HG03060 (cell line): ENCODE measurements around the gene SEMA3F.

Source experiments
- ATAC-seq: cut with Tn5 transposase; IDR thresholded peaks from one replicate; pipeline ENCODE4 v1.9.1; 2021; ENCODE audit warnings: low read depth, moderate number of reproducible peaks; ENCODE audit not compliant: unreplicated experiment

SEMA3F gene

DNA sequence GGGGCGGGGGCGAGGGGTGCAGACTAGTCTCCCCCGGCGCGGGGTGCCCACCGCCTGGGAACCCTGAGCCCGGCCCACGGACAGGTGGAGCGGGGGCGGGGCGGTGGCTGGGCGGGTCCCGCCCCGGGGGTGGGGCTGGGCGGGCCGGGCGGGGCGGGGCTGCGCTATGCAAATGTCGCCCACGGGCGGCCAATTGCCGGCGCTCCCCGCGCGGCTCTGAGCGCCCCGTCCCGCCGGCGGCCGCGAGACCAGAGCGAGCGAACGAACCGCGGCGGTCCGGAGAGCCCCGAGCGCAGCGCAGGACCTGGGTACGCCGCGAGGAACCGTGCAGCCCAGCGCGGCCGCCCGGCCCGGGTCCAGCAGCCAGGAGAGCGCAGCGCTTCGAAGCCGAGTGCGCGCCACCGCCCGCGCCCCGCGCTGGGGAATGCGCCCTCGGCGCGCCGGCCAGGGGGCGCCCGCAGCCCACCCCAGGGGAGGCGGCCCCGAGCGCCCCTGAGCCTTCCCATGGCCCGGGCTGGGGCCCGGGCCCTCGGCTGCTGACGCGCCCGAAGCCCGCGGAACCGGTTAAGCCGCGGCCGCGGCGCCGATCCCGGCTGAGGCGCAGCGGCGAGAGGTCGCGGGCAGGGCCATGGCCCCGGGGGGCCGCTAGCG is at the start of gene SEMA3F:
TSS of gene SEMA3F (plus strand) at position 485 of the 651 bp plus-strand sequence. CDS start 4,299 bp downstream, outside the sequence.
- no peak for ATAC-seq

DNA sequence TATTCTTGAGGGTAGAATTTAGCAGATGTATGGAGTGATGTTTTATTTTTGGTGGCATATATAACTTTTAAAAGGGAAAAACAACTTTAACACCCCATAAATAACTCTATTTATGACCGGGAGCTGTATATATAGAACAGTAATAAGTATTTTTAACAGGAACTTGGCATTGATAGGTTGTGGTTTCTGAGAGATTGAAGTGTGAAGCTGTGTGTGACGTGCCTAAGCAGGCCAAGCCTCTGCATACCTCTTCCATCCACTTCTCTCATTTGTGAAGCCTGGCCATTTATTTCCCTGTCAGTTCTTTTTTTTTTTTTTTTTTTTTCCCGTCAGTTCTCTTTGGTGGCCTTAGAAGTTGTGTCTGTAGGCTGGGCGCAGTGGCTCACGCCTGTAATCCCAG is 43.4 kb upstream of the SEMA3F start:
- no peak for ATAC-seq

DNA sequence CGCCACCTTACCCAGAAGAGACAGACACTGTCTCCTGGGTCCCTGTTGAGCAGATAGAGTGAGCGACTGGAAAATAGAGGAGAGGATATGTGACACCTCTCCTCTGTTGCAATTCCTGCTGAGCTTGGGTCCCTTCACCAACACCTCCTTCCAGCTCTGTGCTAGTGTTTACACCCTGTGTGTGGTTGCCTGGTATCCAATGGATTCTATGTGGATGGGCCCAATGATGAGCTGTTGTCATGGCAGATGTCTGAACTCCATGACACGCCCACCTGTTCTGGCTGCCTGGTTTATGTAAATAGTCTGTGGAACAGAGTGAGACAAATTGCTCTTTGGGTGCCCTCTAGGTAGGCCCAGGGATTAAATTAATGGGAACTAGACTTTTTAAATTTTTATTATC is 42.7 kb upstream of the SEMA3F start:
- no peak for ATAC-seq

DNA sequence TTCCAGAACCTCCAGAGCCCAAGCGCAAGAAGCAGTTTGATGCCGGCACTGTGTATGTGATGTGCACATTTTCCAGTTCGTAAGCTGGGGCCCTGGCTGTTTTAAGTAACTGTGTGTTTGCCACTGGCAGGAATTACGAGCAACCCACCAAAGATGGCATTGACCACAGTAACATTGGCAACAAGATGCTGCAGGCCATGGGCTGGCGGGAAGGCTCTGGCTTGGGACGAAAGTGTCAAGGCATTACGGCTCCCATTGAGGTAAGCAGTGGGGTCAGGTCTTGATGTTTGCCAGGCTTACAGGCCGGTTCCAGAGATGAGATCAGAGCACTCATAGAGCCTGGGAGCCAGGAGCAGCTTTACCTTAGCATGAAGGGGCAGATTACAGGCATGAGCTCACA is 38.0 kb upstream of the SEMA3F start:
- ATAC-seq, result no peak

DNA sequence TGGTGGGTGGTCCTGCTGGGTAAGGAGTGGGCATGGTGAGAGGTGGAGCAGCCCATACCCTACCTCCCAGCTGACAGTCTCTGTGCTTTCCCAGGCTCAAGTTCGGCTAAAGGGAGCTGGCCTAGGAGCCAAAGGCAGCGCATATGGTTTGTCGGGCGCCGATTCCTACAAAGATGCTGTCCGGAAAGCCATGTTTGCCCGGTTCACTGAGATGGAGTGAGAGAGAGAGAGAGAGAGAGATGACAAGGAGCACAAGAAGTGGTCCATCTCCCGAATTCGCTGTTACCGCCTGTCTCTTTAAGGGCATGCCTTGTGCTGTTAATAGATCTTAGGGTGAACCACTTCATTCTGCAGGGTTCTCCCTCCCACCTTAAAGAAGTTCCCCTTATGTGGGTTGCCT is 36.9 kb upstream of the SEMA3F start:
- no peak for ATAC-seq

DNA sequence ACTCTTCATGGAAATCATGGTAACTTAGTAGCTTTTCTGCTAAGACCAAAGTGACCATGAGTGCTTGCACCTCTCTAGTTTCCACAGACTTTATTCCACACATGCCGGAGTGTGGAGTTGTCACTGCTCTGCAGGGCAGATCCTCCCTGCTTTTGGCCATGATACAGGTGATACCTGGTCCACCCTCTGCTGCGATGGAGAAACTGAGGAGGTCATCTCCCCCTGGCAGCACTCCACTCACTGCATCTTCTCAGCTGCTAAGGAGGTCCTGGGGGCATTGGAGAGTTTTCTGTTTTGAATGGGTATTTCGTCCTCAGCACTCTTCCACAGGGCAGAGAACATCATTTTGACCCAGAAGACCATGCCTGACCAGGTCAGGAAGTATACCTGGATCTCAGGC is 35.3 kb upstream of the SEMA3F start:
- ATAC-seq, result no peak

DNA sequence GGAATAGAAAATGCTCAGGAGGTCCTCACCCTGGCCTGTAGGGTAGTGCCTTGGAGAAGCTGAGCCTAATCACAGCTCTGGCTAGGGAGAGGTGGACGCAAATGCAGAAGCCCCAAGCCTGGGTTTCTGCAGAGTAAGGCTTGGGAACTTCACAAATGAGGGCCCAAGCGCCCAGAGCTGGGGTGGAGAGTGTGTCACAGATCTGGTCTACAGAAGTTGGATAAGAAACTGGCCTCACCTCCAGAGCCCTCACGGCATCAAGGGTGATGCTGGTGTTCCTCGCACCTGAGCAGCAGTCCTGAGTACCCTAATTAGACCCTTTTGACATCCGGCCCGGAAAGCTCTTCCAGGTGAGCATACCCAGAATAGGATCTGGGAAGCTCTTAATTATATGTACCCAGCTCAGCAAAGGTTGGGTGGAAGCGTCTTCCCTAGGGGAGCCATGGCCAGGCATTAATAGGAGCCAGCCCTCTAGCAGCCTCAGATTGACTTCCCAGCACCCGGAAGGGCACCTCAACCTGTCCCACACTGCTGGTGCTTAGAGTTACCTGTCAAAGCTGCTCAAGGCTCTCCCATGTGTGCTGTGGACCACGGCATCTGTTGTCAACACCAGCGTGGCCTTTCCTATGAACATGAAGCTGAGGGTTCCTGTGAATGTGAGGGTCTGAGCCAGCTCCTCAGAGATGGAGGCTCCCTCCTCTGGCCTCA is 34.6 kb upstream of the SEMA3F start:
- ATAC-seq, result no peak

DNA sequence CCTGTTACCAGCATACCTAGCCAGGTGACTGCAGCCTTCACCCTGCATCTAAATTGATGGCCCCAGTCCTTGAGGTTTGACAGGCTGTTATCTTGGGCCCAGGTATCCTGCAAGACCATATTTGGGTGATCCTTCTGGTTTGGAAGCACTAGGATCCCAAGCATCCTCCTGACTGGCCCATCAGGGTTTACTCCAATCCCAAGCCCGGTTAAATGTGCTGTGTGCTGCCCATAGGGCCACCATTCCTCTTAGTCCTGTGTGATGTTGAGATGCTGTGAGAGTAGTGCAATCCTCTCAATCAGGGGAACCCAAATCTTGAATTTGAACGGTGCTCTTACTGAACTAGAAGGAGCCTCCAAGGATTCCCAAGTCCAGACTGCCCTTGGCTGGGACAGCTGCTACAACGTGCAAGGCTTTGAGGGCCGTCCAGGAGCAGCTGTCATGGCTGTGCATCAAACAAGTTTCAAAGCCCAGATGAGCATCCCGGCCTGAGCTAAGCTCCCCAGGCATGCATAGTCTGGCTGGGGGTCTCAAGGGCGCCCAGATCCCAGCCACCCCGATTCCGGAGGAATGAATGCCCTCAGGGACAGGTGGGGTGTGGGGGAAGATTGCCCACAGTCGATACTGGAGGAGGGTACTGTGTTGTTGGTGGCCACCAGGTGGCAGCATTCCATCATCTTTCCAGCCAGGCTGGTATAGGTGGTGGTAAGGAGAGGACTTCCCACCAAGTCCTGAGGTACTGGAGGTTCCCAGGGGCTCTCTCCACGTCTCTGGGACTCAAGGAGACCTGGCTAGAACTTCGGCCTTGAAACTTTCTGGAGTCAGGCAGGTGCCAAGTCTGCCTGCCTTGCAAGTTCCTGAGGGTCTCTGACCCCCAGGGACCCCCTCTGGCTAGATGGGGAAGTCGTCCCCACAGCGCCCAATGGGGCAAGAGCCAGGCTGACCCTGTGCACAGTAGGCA is 33.8 kb upstream of the SEMA3F start:
- ATAC-seq, result no peak

DNA sequence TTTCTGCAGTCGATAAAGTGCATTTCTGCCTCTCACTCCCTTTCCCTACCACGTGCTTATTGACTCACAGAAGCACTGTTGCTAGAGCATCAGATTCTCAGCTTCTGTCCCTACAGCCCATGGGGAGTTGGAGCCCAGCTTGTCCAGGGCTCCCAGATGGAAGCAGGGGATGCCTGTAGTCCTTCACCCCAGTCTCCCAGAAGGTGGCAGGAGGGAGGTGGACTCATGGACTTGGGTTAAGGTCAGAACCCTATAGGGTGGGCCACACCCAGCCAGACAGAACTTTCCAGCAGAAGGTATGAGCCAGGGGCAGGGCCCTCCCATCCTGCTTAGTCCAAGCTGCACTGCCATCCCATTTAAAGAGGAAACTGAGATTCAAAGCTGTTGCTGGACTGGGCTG is 33.1 kb upstream of the SEMA3F start:
- ATAC-seq, result no peak

DNA sequence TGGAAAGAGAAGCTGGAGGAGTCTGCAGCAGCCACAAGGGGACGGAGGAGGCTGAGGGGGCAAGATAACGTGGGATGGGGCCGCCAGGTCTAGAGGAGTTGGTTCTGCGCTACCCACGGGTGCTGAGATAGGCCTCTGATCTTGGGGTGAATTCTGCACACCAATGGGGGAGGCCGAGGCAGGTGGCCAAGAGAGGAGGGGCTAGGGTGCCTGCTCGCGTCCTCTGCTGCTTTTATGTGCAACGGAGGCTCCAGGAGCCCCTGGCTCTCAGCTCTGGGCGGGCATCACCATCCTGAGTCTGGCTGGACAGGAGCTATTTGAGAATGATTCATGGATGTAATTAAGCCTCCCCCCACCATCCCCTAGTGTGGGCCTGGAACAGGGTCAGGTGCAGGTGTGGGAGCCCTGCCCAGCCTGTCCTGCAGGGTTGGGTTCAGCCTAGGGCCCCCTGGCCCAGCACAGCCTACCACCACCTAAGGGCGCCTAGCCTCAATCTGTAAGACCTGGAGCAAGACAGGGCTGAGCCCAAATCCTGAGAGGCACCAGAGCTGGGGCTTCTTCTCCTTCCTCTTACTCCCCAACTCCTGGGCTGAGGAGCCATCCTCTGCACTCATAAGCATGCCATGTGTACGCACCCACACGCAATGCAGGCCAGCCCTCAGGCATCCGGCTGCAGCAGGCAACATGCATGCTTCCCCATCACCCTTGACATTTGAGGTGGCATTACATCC is 32.3 kb upstream of the SEMA3F start:
- no peak for ATAC-seq

DNA sequence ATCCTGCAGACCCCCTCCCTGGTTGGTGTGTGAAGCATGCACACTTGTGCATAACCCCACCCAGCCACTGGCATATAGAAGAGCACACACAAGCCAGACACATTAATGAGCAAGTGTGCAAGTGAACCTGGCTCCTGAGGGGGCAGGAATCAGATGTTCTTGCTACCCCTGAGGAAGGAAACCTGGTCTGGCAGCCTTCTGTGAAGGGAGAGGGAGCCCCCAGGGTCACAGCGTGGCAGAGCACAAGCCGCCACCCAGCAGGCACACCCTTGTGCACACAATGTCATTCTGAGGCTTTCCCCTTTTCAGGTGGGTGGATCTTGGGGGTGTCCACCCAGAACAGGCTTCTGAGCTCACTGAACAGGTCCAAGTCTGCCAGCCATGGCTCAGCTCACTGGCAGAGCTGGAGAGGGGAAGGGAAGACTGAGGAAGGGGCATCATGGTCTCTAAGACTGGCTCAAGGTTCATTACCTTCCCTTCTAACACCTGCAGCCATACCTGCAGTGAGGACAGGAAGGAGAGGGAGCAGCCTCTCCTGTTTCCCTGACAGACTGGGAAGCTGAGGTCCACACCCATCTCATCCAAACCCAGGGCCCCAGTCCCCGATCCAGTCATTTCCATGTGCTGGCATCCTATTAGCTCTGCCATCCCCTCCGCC is 31.6 kb upstream of the SEMA3F start:
- no peak for ATAC-seq

DNA sequence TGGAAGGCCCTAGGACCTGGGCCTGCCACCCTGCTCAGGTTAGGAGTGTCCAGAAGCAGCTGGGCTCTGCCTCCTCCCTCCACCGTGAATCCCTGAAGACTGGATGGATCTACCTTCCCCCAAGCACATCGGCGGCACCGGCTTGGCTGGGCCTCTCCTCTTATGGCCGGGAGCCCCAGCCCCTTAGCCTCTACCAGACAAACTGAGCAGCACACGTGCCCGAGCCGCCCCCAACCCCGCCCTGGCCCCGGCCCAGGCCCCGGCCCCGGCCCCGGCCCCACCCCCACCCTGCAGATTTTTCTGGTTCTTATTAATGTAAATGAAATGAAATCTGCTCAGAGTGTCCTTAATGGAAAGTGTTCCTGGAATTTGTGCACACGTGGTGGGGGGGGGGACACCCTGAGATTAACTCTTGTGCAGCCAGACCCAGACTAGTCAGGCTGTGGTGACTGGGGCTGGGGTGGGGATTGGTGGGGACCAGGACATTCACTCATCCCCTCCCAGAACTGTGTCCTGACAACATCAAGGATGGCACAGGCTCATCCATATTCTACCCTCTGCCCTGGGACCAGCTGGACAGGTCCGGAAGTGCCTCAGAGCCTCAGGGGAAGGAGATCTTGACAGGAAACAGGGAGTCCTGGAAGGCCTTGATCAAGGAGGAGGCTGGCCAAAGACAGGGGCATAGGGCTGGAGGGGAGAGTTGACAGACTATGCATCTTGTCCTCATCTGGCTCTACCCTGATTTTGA is 30.9 kb upstream of the SEMA3F start:
- ATAC-seq, result no peak

DNA sequence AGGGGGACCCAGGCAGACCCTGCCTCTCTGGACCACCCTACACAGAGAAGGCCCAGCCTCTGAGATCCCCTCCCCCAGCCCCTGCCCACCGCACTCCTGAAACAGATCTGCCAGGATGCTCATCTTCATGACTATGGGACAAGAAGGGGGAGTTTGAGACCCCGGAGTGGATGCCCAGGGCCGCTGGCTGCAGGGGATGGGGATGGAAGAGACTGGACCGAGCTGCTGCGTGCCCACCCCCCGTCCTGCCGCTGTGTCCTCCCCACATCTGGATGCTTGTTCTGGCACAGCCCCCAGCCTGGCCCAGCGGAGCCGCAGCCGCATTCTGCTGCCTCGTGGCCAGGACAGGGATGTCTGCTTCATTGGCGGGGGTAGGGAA is 30.3 kb upstream of the SEMA3F start:
- no peak for ATAC-seq

DNA sequence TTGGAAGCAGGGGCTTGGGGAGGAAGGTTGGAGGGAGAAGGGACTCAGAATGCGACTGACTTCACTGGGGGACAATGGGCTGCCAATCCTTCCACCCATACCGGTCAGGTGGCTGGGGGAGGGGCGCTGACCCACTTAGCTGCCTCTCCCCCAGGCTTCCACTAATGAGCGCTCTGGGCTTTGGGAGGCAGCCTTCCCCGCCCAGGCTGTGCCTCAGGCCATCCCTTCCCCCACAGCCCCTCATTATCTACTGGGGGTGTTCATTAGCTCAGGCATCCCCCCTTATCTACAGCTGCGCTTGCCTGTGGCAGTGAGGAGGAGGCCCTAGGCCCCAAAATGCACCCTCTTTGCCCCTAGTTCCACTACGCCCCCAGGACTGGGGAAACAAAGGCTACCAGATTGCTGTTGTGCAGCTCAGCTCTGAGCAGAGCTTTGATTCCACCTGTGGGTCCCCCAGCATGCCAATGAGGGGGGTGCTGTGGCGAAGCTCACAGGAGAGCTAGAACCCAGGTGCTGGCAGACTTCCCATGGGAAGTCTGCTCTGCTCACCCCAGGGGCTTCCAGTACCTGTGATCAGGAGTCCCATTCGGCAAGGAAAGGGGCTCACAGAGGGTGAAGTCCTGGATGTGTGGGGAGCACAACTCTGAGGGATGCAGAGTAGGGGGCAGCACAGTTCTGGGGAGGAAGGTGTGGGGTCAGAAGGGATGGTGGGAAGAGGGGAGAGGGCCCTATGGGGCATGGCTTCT is 29.4 kb upstream of the SEMA3F start:
- no peak for ATAC-seq

DNA sequence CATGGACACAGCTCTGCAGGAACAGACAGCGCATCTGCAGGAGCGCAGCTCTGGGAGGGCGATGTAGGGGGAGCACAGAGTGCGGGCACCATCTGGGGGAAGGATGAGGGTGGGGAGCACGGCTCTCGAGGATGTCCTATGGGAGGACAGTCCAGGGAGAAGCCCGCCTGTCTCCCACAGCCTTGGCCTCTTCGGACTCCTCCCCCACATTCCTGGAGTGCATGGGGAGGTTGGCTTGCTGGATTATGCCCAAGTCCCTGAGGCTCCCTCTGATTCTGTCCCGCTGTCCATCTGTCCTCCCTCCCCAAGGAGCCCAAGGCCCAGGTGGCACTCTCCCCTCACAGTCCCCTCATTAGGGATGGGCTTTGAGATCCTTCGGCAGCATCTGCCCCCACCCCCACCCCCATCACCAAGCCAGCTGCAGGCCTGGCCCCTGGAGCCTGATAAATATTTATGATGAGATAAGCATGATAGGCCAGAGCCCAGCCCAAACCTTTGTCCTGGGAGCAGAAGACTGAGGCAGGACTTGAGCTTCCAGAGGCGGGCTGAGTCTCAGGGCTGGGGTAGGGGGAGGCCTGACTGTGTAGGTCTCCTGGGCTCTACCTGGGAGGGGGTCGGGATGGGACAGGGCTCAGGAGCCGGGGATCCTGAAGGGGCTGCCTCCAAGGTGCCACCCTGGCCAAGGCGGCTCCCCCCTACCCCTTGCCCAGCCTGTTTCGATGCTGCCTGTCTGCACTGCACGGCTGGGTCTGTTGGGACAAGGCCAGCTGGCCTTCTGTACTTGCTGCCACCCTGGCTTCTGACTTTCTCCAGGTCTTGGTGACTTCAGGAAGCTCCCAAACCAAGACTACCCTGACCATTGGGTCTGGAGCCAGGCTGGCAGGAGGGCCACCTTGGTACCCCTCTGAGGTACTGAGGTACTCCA is 28.6 kb upstream of the SEMA3F start:
- no peak for ATAC-seq

DNA sequence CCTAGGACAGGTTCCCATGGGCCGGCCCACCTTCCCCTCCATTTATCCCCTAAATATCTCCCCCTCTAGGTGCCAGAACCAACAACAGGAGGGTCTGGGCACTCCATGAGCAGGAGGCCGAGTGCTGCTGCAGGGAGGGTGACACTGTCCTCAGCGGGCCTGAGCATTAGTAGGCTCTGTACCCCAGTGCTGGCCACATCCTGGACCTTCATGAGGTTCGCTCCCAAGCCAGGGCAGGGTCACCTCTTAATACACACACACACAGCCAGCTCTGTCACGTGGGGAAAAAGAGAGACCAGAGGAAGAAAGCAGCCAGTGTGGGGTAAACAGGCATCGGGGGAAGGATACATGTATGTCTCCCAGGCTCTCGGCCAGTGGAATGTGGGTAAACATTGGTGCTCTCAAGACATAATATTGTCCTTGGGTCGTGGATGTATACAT is 27.9 kb upstream of the SEMA3F start:
- ATAC-seq, result no peak

DNA sequence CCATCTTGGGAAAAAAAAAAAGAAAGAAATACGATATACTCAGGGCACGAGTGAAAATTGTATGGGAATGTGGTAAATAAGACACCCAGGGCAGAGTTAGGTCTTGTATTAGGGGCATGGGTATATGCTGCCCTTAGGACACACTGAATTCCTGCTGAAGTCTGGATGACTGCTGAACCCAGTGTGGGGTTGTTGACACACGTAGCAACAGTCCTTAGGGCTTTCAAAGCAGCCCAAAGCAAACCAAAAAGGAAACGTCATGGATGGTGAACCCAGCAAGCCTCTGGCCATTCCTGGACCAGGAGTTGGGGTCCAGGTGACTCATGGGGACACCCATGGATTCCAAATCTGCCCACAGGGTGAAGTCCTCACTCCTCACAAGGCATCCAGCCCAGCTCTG is 27.1 kb upstream of the SEMA3F start:
- ATAC-seq, result no peak

DNA sequence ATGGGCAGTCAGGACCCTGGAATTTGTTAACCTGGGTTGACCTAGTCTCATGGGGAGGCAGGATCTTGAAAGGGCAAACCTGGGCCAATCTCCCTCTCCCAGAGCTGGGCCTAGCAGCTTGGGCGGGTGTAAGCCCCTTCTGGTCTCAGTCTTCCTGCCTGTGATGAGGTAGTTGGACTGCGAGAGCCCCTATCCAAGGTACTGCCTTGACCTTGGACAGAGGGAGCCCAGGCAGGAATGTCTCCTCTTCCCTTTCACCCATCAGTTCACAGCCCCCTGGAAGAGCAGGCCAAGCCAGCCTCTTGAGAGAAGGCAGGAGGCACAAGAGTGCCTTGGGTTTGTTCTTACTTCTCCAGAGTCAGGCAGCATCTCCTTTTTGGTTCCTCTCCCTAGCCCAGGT is 24.7 kb upstream of the SEMA3F start:
- ATAC-seq, result no peak
